K562 (cell line): ENCODE data around the gene UNC13A. TPM values are rescaled to one million over a fixed set of nuclear protein-coding genes. Genes with fewer than 3 reads are reported as not detected.

Experiments used
- ATF4 ChIP-seq: fragments of 450-650 bp; formaldehyde crosslinking; IDR thresholded peaks from 2 replicates; pipeline ENCODE4 v1.4.0; 2022; ENCODE audit warnings: mild to moderate bottlenecking, moderate library complexity
- BRCA1 ChIP-seq, 2 experiments: fragments of 450-650 bp in 1 of 2; sonication (generic) in 1 of 2; formaldehyde crosslinking in 1 of 2; IDR thresholded peaks; 2 replicates each; pipeline versions ENCODE4 v1.5.0 to v1.6.1; 2017 to 2020; ENCODE audit warnings: mild to moderate bottlenecking in 1 of 2, missing genetic modification reagents in 1 of 2
- ELF2 ChIP-seq: fragments of 250-450 bp; sonication (Bioruptor Pico); IDR thresholded peaks from 2 replicates; pipeline ENCODE4 v1.5.0; 2021; ENCODE audit warnings: mild to moderate bottlenecking
- GTF2B ChIP-seq: IDR thresholded peaks from 2 replicates; pipeline ENCODE4 v1.6.1; 2011; ENCODE audit not compliant: insufficient read length; ENCODE audit errors: extremely low read depth
- NR4A1 ChIP-seq, 2 experiments: fragments of 250-450 bp in 1 of 2; fragments of 450-650 bp in 1 of 2; sonication (Bioruptor Pico) in 1 of 2; IDR thresholded peaks; 2 replicates each; pipeline versions ENCODE4 v1.4.0 to v1.6.1; 2016 to 2020; ENCODE audit warnings: mild to moderate bottlenecking in 2 of 2, missing compliant biosample characterization in 1 of 2, missing genetic modification characterization in 1 of 2, moderate library complexity in 1 of 2
- PCBP2 ChIP-seq: fragments of 200-400 bp; formaldehyde crosslinking; IDR thresholded peaks from 2 replicates; pipeline ENCODE4 v1.6.1; 2018; ENCODE audit warnings: low read length, low read depth, mild to moderate bottlenecking, moderate library complexity; ENCODE audit not compliant: poor library complexity, severe bottlenecking
- PURB ChIP-seq: sonication (generic); formaldehyde crosslinking; IDR thresholded peaks from 2 replicates; pipeline ENCODE4 v1.9.0; 2021; ENCODE audit warnings: low read depth, mild to moderate bottlenecking, missing genetic modification reagents
- RBM34 ChIP-seq: fragments of 200-400 bp; formaldehyde crosslinking; IDR thresholded peaks from 2 replicates; pipeline ENCODE4 v1.6.1; 2018; ENCODE audit warnings: low read length, borderline replicate concordance; ENCODE audit not compliant: insufficient read depth
- SMARCE1 ChIP-seq: fragments of 450-650 bp; IDR thresholded peaks from 2 replicates; pipeline ENCODE4 v1.7.1; 2016; ENCODE audit warnings: mild to moderate bottlenecking
- THRAP3 ChIP-seq: fragments of 450-650 bp; IDR thresholded peaks from 2 replicates; pipeline ENCODE4 v1.6.1; 2016; ENCODE audit warnings: mild to moderate bottlenecking, inconsistent platforms, borderline replicate concordance
- TRIM28 ChIP-seq: fragments of 450-650 bp; IDR thresholded peaks from 2 replicates; pipeline ENCODE4 v1.6.1; 2017
- U2AF2 ChIP-seq: fragments of 200-400 bp; formaldehyde crosslinking; optimal IDR thresholded peaks from 2 replicates; pipeline ENCODE3; 2017; ENCODE audit warnings: low read depth, mild to moderate bottlenecking, low read length
- YY1 ChIP-seq, 3 experiments: IDR thresholded peaks; 2 replicates each; pipeline ENCODE4 v1.6.1; 2011; ENCODE audit warnings: low read length in 2 of 3, mild to moderate bottlenecking in 2 of 3, moderate library complexity in 2 of 3, borderline replicate concordance in 1 of 3, control low read depth in 1 of 3, low read depth in 1 of 3; ENCODE audit not compliant: insufficient read depth in 3 of 3, insufficient replicate concordance in 2 of 3, control insufficient read depth in 1 of 3, insufficient read length in 1 of 3; ENCODE audit errors: extremely low read depth in 1 of 3
- ZBTB49 ChIP-seq: sonication (generic); formaldehyde crosslinking; IDR thresholded peaks from 2 replicates; pipeline ENCODE4 v1.8.0; 2022; ENCODE audit warnings: missing genetic modification reagents, mild to moderate bottlenecking, borderline replicate concordance
- ZFP36 ChIP-seq: fragments of 150-350 bp; IDR thresholded peaks from 2 replicates; pipeline ENCODE4 v1.6.1; 2018; ENCODE audit warnings: low read length, low read depth; ENCODE audit not compliant: partially characterized antibody
- ZNF24 ChIP-seq: fragments of 450-650 bp; IDR thresholded peaks from 2 replicates; pipeline ENCODE4 v1.6.1; 2016
- ZNF609 ChIP-seq: sonication (generic); formaldehyde crosslinking; IDR thresholded peaks from 2 replicates; pipeline ENCODE4 v1.8.1; 2023; ENCODE audit warnings: missing genetic modification reagents, mild to moderate bottlenecking, borderline replicate concordance
- polyA plus RNA-seq, 8 experiments: library from polyadenylated mRNA; depleted of rRNA in 4 of 8; stranded (reverse) in 5 of 8; unstranded in 3 of 8; fragments of >200 nt; fragmentation: Nextera tagmentation in 2 of 8; fragmentation: Illumina TruSeq in 1 of 8; extraction: Ambion mirVana in 2 of 8; extraction: Trizol in 1 of 8; gene quantifications; 2 replicates each; pipeline versions ENCODE4 v1.2.1 to v1.2.3, GENCODE V29; 2011 to 2014; ENCODE audit warnings: inconsistent platforms in 1 of 8, missing spikeins in 1 of 8
- total RNA-seq, 7 experiments: library from RNA; depleted of rRNA in 6 of 7; stranded (reverse); fragments of >200 nt in 6 of 7; fragmentation: Illumina TruSeq in 2 of 7; extraction: Trizol in 2 of 7; gene quantifications; 2 replicates each; pipeline versions ENCODE4 v1.2.1 to v1.2.3, GENCODE V29; 2011 to 2021; ENCODE audit warnings: low replicate concordance in 1 of 7

The UNC13A gene
- total and polyA plus RNA-seq, 9 of the 15 experiments (the other 6 are each of a cell fraction or from before 2014, with no cell fraction given): 0.03 to 1.0 (median 0.25) TPM

- TF ChIP-seq NR4A1 (CRISPR knock-in tag; IDR thresholded peaks at IDR 0.05) (no peak), NR4A1 (tag; IDR thresholded peaks at IDR 0.05) (no peak), ZNF24 (no peak), GTF2B (no peak), U2AF2 (no peak), ATF4 (CRISPR knock-in tag) (no peak), ZNF609 (CRISPR knock-in tag) (no peak), SMARCE1 (no peak), ZBTB49 (CRISPR knock-in tag) (no peak), RBM34 (no peak), PCBP2 (no peak), PURB (CRISPR knock-in tag) (no peak), ZFP36 (peak; percentile 7), BRCA1 (IDR thresholded peaks at IDR 0.05) (no peak), BRCA1 (CRISPR knock-in tag; IDR thresholded peaks at IDR 0.05) (no peak), YY1 (IDR thresholded peaks at IDR 0.05; ENCODE audit: borderline replicate concordance in 1 of 3, control insufficient read depth in 1 of 3, extremely low read depth in 1 of 3, insufficient read depth in 3 of 3, insufficient read length in 1 of 3, insufficient replicate concordance in 2 of 3, low read depth in 1 of 3, low read length in 2 of 3) (no peak), ELF2 (no peak), THRAP3 (no peak), TRIM28 (no peak)
Observed at GRCh38 chr19:17616961-17617806, 71.0 kb downstream of the UNC13A start (continued).
